HG03025 (cell line): ENCODE results near the gene BDKRB1.

Experiments
- ATAC-seq: cut with Tn5 transposase; IDR thresholded peaks from one replicate; pipeline ENCODE4 v1.9.1; 2021; ENCODE audit warnings: mild to moderate bottlenecking, moderate library complexity; ENCODE audit not compliant: unreplicated experiment, low FRiP score

Gene BDKRB1

DNA sequence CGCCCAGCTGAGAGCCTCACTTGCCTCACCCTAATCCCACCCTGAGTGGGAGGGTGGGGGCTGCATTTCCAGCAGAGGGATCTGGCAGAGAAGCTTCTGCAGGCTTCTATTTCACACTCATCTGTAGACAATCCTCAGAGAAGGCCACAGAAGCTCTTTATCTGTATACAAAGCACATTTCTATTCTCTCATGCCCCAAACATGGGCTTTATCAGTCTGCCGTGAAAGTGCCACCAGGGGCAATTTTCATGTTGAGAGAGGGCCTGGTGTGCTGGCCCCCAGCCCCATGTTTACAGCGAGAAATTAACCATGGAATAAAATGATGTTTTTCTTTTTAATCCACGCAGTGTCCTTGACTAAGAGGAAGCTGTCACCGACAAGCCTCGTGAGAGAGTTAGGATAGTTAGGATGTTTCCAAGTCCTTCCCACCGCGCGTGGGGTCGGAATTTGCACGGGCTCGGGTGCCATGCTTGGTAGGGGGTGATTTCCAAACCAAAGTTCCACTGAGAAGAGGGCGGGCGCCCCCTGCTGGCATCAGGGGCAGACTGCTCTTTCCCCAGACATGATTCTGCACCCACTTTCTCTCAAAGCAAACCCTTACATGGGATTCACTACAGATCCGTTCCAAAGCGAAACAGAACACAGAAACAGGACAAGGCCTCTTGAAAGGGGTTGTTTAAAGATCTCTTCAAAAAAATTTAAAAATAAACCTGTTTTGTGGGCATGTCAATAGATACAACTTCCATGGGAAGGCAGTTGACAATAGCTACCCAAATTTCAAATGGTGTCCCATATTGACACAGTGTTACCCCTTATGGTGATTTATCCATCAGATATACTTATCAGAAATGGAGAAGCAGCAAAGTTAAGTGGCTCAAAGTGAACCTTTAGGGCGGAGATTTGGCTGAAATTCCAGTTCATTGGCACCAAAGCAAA is 19.4 kb downstream of the BDKRB1 start:
- no peak for ATAC-seq

DNA sequence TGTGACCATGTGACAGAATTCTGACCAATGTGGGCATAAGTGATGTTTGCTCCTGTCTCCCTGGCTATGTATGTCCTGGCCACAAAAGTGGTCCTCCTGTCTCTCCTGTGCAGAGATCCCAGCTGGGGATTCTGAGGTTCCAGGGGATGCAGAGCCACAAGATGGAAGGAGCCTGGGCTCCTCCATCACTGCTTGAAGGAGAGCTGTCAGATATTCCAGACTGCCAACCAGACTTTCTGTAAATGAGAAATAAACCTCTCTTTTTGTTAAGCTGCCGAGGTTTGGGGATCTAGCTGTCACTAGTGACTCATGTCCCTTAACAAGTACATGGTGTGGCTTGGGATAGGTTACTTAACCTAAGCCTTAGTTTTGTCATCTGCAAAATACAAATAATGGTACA is 21.9 kb downstream of the BDKRB1 start:
- no peak for ATAC-seq

DNA sequence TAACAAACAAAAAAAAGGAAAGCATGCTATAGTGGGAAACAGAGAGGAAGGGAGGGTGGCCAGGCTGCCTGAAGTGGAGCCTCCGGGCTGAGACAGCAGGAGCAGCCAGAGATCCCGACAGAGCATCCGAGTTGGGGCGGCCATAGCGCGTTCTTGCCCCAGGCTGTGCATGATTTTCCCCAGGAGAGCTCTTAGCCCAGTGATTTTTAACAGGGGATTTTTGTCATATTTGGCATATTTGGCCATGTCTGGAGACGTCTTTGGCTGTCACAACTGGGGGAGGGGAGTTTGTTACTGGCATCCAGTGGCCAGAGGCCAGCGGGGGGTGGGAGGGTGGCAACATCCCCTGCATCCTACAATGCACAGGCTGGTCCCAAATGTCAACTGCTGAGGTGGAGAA is 23.6 kb downstream of the BDKRB1 start:
- ATAC-seq = no peak

DNA sequence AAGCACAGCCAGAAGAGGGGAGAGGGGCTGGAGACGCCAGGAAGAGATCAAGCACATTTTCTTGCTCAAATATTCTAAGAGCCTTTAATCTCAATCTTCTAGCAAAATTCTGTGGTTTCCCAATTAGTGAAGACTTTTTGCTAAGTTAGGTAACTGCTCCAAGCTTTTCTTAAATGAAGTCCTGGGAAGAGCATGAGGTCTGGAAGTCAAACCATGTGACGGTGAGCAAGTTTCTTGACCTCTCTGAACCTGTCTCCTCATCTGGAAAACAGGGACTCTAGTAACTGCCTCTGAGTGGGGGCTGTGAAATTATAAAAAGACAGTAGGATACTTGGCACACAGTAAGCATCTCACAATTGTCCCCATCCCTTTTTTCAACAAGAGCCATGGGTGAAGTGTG is 24.1 kb downstream of the BDKRB1 start:
- no peak for ATAC-seq

DNA sequence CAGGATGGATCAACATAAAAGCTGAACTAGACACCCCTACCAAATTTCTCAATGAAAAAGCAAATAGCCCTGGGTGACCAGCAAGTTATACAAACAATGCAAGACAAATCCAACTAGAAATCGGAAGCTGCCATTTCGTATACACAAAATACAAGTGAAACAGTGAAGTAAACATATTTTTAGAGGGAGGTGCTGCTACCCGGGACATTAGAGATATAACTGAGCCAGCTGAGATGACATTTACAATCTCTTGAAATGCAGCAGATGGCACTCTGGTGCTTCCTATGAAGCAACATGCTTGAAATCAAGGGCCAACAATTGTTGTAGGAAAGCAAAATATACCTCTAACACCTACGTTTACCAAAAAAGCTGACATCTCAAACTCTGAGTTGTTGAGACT is 25.5 kb downstream of the BDKRB1 start:
- ATAC-seq = no peak

DNA sequence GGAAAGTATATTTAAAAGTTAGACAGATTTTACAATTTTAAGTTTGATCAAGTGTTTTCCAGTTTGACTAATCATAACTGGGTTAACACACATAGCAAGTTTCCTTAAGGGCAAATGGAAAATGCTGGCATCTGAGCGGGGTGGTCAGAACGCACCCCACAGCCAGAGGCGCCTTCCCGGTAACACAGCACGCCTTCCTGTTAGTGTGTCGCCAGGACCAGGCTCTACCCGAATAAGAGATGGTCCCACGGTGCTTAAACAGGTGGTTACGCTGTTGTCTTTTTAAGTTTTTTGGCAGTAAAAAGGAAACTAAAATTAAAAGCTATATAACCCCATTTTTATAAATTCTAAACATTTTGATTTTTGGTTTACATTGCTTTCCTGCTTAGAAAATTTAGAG is 28.0 kb downstream of the BDKRB1 start:
- no peak for ATAC-seq

DNA sequence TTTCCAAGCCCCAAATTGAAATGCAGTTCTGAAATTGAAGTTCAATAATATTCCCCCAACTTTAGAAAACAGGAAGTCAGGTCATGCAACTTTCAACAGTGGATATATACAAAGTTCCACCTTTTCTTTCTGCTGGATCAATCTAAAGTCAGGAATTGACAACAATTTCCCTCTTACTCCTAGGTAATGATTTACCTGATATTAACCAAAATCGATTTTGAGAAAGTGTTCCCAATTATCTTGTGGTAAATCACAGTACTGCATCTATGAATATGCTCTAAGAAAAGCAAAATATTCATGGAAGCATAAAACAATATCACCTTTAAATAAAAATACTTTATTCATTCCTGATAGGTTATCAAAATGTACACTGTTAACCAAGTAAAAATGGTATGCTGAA is 28.4 kb downstream of the BDKRB1 start:
- ATAC-seq = no peak

DNA sequence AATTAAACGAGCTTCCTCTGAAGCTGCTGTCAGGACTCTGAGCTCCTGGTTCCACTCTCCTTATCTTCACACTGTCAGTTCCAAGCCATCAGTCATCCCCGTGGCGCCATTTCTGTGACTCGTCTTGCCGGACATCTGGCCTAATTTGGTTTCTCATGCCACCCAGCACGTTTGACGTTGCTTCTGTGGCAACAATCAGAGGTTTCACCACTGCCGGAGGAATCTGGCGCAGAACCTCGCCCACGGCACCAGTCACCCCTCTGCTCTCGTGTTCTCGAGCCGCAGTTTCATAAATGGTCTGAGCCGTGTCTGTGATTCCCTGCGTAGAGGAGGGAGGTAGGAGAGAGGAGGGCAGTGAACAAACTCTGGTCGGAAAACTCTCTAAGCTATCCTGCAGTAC is 29.7 kb downstream of the BDKRB1 start:
- no peak for ATAC-seq

DNA sequence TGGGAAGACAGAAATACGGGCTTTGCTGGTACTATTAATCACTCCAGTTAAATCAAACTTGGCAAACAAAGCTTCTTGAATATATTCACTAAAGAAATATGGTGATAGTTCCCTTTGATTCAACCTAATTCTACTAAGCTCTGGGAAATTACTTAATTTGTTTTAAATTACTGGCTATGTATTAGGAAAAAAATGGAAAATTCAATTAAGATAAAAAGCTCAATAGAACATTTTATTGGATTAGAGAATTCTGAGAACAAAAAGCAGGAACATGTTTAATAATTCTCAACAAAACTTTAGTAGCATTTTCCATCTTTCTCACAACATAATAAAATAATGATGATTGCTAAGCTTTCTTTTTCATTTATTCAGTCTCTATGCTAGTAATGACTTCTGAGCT is 30.2 kb downstream of the BDKRB1 start:
- ATAC-seq = no peak

DNA sequence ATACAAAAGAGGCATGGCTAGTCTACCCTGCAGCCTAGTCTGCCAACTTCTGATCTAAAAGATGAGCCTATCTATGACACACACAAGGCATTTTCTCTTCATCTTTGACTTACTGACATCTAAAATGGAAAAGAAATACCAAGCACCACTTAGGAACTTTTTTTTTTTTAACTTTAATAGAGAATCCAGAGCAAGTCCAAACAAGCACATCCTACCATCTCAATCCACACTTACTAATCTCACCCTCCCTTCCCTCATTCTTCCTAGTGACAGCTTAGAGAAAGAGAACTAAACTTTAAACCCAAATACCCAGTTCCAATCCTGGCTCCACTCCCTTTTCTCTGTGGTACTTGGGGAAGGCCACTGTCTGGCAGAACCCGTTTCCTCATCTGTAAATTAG is 31.8 kb downstream of the BDKRB1 start:
- no peak for ATAC-seq

DNA sequence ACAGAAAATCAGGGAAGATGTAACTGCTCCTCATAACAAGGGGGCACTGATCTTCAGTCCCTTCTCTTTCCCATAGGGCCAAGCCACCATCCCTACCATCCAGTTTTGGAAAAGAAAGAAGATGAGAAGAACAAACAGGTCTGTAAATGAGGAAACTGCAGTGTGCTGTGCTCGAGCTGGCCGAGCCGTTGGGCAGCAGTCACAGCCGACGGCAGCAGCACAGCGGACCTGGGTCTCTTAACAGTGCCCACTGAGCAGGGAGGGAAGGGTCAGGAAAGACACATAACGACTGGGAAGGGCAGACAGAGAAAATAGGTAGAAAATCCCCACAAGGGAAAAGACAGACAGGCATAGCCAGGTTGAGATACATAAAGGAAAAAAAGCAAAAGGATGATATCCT is 38.2 kb downstream of the BDKRB1 start:
- ATAC-seq = no peak

DNA sequence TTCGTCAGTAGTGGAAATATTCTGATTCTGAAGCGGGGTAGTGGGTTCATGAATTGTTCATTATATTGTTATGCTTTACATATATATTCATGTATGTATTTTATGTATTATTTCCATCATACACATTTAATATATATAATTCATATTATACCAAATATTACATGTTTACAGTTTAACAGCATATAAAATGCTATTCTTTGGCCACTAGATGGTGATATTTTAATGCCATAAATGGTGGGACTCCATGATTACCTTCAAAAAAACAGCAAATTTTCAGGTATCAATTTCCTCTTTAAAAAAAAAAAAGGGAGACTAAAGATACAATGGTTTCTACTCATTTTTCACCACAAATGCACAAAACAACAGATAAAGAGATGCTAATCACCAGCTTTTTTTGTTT is 41.0 kb downstream of the BDKRB1 start:
- ATAC-seq = no peak

DNA sequence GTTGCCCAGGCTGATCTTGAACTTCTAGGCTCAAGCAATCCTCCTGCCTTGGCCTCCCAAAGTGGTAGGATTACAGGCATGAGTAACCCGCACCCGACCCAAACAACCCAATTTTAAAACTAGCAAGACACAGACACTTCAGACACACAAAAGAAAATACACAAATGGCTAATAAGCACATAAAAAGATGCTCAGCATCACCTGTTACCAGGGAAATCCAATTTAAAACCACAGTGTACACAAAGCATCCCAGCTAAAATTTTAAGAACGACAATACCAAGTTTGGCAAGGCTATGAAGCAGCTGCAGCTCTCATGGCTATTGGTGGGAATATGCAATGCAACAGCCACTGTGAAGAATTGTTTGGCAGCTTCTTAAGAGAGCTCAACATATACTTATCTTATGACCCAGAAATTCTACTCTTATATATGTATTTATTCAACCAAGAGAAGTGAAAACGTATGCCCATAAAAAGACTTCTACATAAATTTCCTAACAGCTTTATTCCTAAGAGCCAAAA is 42.0 kb downstream of the BDKRB1 start:
- ATAC-seq = no peak

DNA sequence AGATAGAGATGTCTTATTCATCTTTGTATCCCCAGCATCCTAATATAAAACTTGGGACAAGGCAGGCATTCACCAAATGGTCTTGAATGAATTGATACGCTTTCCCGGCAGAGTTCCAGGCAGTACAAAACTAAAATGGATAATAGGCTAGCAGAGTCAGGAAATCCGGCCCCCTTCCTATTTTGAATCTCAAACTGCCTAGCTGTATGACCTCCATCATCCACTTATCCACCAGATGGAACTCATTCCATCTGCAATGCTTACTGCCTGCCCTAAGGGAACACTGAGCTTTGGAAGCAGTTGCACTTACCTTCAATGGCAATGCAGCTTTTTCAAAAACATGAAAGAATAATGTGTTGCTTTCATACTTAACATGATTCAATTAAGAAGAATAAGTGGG is 43.4 kb downstream of the BDKRB1 start:
- no peak for ATAC-seq

DNA sequence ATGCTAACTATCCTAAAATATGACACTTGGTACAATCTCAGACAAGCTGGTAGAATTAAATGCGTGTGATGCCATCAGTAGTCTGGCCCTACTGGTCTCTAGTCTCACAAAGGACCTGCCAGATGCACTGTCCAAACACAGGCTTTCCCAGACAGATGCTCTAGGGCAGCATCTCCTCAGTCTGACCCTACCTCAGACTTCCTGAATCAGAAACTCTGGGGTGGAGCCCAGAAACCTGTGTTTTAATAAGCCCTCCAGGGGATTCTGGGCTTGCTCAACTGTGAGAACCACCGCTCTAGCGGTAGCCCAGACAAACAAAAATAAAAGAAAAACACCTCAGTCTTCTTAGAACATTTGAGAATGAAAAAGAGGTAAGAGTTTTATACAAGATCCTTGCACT is 48.0 kb downstream of the BDKRB1 start:
- ATAC-seq = no peak

DNA sequence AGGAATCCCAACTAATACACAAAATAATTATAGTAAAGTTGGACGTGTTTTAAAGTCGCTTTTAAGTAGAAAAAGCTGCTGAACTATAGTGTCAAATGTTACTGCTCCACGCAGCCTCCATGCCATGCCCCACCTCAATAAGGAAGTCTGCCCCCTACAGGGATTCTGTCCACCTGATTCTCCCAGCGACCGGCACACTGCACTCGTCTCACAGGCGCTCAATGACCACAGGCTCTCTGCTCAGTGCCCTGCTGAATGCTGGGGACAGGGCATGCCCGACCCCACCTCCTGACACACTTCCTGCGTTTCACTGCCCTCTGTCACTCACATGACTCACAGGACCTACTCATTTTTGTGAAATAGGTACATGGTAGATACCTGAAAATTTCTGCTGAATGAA is 48.9 kb downstream of the BDKRB1 start:
- ATAC-seq = no peak

DNA sequence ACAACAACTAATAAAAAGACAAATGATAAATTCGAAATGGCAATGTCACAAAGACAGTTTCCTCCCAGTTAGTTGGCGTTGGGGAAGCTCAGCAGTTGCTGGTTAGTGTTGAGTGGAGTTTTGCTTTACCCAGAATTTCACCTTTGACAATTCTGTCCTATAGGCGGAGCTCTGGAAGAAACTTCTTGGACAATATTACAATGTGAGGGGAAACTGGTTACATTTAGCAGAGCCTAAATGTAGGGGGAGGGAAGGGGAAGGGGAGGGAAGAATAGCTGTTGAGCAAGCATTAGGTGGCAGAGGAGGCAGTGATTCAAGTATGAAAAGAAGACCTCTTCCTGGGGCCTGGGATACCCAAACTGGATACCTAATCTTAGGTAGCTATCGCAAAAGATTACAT is 51.4 kb downstream of the BDKRB1 start:
- ATAC-seq = no peak

DNA sequence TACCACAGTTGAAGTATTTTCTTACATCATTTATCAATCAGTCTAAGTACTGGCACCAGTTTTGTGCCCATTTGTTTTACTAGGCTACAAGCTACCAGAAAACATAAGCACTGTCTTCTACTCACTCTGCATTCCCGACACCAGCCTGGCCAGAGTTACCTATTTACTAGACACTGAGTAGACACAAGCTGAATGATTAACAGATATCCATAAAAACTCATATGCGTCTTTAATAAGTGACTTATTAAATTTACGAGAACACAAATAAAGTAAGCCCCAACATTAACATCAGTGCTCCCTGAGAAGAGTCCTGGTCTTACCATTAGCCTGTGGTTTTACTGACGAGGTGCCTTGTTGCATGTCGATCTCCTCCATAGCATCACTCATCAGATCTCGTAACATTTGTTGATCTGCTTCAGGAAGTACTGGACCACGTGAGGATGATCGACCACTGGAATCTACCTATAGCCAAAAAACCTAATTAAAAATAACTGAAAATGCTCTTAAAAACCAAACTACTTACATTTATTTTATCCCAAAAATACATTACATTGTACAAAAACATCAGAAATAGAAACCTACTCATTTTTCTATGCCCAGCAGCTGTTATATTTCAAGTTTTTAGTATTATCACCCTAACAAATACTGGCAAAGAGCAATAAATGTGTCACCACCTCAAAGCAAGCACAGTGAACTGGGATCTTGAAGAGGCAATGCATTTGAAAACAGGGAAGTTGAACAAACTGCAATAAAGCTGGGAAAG is 53.3 kb downstream of the BDKRB1 start:
- no peak for ATAC-seq

DNA sequence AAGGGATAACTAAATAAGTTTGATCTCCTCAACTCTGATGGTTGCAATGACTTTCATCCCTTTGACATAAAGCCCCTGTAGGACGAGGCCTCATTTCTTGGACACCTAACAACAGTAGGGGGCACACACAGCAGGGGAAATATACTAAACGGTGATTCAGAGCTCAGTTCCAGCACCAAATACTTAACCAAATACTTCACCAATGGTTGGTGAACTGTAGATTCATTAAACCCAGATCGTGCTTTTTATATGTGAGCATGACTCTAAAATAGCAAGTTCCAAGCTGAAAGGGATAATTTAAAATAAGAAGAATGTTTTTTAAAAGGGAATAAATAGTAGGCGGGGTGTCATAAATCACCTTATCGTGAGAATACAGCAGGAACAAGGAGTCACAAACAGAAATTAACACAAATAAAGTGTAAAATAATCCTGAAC is 53.9 kb downstream of the BDKRB1 start:
- no peak for ATAC-seq

DNA sequence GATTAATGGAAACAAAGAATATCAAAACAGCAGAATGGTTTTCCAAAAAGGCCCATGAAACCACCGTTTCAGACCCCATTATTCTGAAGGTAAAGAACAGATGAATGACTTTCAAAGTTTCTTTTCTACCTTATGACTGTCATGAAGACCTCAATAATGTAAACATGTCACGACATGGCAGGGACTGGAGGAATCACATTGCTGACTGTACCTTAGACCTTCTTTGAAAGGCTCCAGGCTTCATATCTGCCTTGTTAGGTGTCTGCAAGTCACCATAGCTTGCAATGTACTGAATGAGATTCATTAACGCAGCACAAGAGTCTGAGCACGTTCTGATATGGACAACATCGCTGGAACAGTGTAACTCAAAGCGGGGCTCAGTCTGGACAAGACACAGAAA is 54.9 kb downstream of the BDKRB1 start:
- no peak for ATAC-seq
